ENCODE measurements around the gene GCNT3. TPM values are rescaled to one million over a fixed set of nuclear protein-coding genes. Genes with fewer than 3 reads are reported as not detected.

GCNT3 gene
- total RNA-seq, 1 donor from 2014 or later = 3.9 TPM

- TF ChIP-seq CTCF (IDR thresholded peaks at IDR 0.05; ENCODE audit: insufficient read depth, low read length, poor library complexity, severe bottlenecking) = no peak
- no peak for DNase-seq (ENCODE audit: low read depth)
- H3K4me3 ChIP-seq (ENCODE audit: low read depth, low read length) = no peak overlapping the region
- no peaks in the 10 kb centered on the region for H3K36me3 ChIP-seq (ENCODE audit: control insufficient read depth, insufficient read depth, low read length)
- H3K27me3 ChIP-seq (ENCODE audit: control insufficient read depth, insufficient read depth, low read length) = no peaks in the 10 kb centered on the region
These were observed 41.3 kb upstream of the GCNT3 start for GRCh38 chr15:59570315-59570714.

DNA sequence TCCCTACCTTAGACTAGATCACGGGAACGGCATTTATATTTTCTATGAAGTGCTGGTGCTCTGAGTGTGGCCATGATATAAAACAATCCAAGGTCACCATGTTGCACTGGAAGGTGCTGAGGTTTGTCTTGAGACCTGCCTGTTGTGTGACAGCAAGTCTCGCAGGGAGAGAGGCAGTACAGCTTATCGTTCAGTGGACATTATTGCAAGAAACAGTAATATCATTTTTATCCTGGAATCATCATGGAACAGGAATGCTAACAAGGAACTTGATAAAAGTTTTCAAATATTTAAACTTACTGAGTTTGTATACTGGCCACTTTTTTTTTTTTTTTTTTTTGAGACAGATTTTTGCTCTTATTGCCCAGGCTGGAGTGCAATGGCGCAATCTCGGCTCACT lies 40.0 kb upstream of the GCNT3 start:
- H3K4me3 ChIP-seq (ENCODE audit: low read depth, low read length) = no peak overlapping the region

GRCh38 chr15:59583088-59583487 lies 28.5 kb upstream of the GCNT3 start:
- TF ChIP-seq CTCF (IDR thresholded peaks at IDR 0.05; ENCODE audit: insufficient read depth, low read length, poor library complexity, severe bottlenecking) = no peak
- H3K36me3 ChIP-seq (ENCODE audit: control insufficient read depth, insufficient read depth, low read length) = no peaks in the 10 kb centered on the region
- no peaks in the 10 kb centered on the region for H3K27me3 ChIP-seq (ENCODE audit: control insufficient read depth, insufficient read depth, low read length)
- no peak for DNase-seq (ENCODE audit: low read depth)
- no peak overlapping the region for H3K4me3 ChIP-seq (ENCODE audit: low read depth, low read length)

More for the DNA sequence above, 40.0 kb upstream of the GCNT3 start:
- no peaks in the 10 kb centered on the region for H3K36me3 ChIP-seq (ENCODE audit: control insufficient read depth, insufficient read depth, low read length)
- H3K27me3 ChIP-seq (ENCODE audit: control insufficient read depth, insufficient read depth, low read length) = no peaks in the 10 kb centered on the region
- TF ChIP-seq CTCF (IDR thresholded peaks at IDR 0.05; ENCODE audit: insufficient read depth, low read length, poor library complexity, severe bottlenecking) = no peak
- DNase-seq (ENCODE audit: low read depth) = no peak

- no peaks in the 10 kb centered on the region for H3K36me3 ChIP-seq (ENCODE audit: control insufficient read depth, insufficient read depth, low read length)
- TF ChIP-seq CTCF (IDR thresholded peaks at IDR 0.05; ENCODE audit: insufficient read depth, low read length, poor library complexity, severe bottlenecking) = no peak
- no peak overlapping the region for H3K4me3 ChIP-seq (ENCODE audit: low read depth, low read length)
- H3K27me3 ChIP-seq (ENCODE audit: control insufficient read depth, insufficient read depth, low read length) = no peaks in the 10 kb centered on the region
- DNase-seq (ENCODE audit: low read depth) = no peak
These were observed 24.3 kb upstream of the GCNT3 start for GRCh38 chr15:59587085-59587826.

GRCh38 chr15:59590027-59590426 lies 21.6 kb upstream of the GCNT3 start:
- no peak for TF ChIP-seq CTCF (IDR thresholded peaks at IDR 0.05; ENCODE audit: insufficient read depth, low read length, poor library complexity, severe bottlenecking)
- no peak overlapping the region for H3K4me3 ChIP-seq (ENCODE audit: low read depth, low read length)
- no peak for DNase-seq (ENCODE audit: low read depth)
- no peaks in the 10 kb centered on the region for H3K27me3 ChIP-seq (ENCODE audit: control insufficient read depth, insufficient read depth, low read length)
- no peaks in the 10 kb centered on the region for H3K36me3 ChIP-seq (ENCODE audit: control insufficient read depth, insufficient read depth, low read length)

GRCh38 chr15:59591356-59591755 lies 20.2 kb upstream of the GCNT3 start:
- H3K4me3 ChIP-seq (ENCODE audit: low read depth, low read length) = no peak overlapping the region
- DNase-seq (ENCODE audit: low read depth) = no peak
- no peaks in the 10 kb centered on the region for H3K27me3 ChIP-seq (ENCODE audit: control insufficient read depth, insufficient read depth, low read length)
- no peaks in the 10 kb centered on the region for H3K36me3 ChIP-seq (ENCODE audit: control insufficient read depth, insufficient read depth, low read length)
- TF ChIP-seq CTCF (IDR thresholded peaks at IDR 0.05; ENCODE audit: insufficient read depth, low read length, poor library complexity, severe bottlenecking) = no peak

All from kidney epithelial cell (primary cell).